T-helper 2 cell (primary cell): ENCODE results near the gene FOXQ1.
"Not testable (repeated sequence)": the region's sequence is repeated elsewhere in the genome, so short reads cannot be mapped to it uniquely, and the experiment has no call there.

ENCODE experiments used
- DNase-seq, 5 experiments: peaks; one replicate each; pipeline versions ENCODE4 v3.0.0 to v3.0.0-alpha.2; 2012 to 2022

Gene FOXQ1

DNA sequence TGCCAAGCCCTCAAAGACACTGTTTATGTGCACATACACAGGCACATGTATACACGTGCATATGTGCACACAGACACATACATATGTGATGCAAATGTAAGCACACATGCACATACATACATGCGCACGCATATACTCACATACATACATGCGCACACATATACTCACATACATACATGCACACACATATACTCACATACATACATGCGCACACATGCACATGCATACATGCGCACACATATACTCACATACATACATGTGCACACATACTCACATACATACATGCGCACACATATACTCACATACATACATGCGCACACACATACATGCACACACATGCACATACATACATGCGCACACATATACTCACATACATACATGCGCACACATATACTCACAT lies 20.5 kb upstream of the FOXQ1 start:
- DNase-seq: no peak

DNA sequence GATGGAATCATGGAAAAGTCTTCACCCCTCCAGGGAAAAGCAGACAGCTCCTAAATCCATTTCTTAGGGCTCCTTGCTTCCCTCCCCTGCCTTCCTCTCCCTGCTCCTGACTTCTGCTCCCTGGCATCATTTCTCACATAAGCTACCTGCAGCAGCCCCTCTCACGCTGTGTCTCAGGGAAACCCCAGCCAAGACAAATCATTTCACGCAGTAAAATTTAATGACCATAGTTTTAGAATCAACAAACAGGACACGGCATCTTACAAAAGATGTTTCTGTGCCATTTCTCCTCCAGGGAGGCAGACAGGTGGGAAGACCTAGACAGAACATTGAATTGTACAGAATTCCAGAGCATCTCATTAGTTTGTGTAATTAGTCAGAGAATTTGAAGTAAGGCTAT lies 16.5 kb upstream of the FOXQ1 start:
- DNase-seq: no peak

DNA sequence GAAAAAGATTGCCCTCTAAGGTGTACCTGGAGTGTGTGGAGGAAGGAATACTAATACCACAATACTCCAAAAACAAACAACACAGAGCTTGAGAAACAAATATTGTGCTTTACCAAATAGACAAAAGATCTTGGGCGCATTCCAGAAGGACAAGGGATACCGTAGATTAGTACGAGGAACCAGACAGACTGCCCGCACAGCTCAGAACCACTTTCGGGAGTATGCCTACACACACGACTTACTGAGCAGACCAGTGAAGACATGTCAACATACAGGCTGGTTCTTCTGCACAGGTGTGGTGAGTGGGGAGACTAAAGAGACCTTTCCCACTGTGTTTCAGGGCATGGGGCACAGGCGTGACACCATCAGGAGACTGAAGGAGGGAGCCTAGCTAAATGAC lies 15.8 kb upstream of the FOXQ1 start:
- DNase-seq: no peak

DNA sequence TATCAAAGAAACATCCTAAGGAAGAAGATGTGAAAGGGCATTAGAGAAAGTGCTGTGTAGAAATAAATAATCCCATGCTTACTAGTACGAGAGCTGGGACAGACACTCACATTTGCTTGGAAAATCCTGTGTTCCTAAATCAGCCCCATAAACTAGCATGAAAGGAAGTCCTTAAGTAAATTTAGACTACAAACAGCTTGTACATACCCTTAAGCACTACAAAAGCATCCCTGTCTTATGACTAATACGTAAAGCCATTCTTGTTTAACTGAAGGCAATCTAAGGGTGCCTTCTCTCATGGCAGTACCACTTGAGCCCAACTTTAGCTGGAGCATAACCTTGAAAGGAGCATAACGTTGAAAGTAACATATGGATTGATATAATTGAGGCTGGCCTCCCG lies 15.4 kb upstream of the FOXQ1 start:
- DNase-seq: no peak

DNA sequence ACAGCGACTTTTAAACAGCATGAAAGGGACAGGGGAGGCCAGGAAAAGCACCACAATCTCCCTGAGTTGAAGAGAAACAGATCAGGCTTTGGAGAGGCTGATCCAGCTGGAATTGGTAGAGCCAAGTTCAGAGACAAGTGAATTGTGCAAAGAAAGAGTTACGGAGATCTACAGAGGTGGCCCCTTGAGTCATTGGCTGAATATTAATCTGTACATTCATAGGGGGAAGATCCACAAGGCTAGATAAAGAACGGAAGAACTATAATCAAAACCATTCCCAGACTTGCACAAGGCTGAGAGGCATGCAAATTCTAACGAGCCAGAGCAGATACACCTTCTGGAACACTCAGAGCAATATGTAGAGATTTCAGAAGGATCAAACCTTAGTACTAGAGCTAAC lies 14.2 kb upstream of the FOXQ1 start:
- DNase-seq: no peak

DNA sequence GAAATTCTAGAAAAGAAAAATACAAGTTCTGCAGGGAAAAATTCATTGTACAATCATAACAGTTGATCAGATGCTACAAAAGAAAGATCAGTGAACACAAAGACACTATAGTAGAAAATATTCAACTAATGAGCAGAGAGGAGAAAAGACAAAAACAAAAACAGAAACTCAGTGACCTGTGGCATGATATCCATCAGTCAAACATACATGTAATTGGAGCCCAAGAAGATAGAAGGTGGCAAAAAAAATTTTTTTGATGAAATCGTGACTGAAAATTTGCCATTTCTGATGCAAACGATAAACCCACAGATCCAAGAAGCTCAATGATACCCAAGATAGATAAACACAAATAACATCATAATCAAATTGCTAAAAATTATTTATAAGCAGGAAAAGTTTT lies 13.1 kb upstream of the FOXQ1 start:
- DNase-seq: no peak

DNA sequence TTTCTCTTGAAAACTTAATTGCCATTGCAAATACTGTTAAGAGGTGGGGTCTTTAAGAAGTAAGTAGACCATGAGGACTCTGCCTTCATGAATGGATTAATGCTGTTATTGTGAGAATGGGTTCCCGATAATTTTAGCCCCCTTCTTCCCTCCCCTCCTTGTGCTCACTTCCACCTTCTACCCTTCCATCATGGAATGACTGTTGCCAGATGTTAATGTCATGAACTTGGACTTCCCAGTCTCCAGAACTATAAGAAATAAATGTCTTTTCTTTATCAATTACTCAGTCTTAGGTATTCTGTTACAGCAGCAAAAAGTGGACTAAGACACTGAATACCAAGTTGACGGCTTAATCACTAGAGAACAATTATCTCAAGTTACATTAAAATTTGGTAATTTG lies 5.8 kb upstream of the FOXQ1 start:
- DNase-seq: no peak

DNA sequence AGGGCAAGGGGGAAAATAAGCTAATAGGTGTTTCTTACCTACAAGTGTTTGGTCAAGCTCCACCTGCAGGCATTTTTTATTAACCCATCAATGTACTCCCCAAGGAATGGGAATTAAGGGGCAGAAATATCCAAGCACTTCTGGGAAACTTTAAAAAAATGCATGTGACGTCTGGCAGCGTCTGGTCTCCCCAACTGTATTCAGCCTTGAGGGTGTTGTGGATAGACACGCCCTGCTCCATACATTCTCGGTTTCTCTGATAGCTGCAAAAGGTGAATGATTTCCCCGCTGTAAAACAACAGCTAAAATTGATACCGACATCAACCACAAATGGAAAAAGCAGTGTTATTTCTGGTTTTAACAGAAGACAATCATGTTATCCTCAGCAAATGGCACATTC lies 2.5 kb upstream of the FOXQ1 start:
- DNase-seq: no peak

DNA sequence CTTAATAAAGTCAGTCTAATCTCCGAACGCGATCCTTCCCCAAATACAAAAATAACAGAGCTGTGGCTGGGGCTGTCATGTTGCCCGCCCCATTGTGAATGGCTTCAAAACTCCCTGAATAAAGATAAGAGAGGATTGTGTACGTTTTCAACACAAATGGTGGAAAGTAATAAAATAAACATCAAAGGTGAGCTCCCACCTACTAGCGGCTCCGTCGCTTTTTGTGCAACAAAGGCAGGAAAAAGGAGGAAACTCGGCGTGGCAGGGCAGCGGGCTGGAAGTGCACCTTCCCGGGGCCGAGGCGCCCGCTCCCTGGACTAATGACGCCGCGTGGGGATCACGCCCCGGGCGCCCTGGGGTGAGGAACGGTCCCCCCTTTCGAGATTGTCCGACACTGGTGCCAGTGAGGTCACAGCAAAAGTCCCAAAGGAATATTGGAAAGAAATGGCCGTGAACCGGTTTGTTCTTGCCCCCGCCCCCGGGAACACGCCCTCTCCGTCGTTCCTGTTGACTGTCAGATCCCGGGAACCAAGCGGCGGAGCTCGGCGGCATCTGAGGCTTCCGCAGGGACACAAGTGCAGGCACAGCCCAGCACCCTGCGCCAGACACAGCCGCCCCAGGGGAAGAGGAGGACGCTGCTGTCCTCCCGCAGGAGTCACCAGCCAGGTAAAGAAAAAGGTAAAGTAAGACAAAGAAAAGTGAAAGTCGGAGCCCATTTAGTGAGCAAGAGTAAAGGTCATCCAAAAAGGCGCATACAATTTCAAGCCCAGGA lies 1.1 kb upstream of the FOXQ1 start:
- DNase-seq: no peak

DNA sequence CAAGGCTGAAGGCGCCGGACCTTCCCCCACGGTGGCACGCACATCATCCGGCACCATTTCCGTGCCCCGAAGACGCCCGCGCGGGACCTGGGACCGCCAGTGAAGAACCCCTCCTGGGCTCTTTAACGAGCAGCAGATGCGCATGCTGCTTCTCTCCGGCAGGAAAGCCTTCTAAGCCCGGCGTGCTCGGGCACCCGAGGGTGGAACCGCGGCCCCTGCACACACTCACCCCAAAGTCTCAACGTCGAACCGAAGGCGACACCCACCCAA lies 240 bp downstream of the FOXQ1 start:
- peak in 1 of 5 experiments; percentile 5 for DNase-seq

DNA sequence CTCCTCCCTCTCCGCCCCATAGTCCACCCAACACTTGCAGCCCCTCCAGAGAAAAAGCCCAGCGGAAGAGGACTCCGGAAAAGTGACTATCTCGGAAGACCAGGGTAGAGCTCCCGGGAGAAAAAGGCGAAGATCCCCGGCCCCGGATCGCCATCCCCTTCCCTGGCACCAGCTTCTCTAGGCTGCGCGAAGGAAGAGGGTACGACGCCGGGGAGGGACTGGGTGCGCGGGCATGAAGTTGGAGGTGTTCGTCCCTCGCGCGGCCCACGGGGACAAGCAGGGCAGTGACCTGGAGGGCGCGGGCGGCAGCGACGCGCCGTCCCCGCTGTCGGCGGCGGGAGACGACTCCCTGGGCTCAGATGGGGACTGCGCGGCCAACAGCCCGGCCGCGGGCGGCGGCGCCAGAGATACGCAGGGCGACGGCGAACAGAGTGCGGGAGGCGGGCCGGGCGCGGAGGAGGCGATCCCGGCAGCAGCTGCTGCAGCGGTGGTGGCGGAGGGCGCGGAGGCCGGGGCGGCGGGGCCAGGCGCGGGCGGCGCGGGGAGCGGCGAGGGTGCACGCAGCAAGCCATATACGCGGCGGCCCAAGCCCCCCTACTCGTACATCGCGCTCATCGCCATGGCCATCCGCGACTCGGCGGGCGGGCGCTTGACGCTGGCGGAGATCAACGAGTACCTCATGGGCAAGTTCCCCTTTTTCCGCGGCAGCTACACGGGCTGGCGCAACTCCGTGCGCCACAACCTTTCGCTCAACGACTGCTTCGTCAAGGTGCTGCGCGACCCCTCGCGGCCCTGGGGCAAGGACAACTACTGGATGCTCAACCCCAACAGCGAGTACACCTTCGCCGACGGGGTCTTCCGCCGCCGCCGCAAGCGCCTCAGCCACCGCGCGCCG lies 822 bp downstream of the FOXQ1 start:
- peak in 1 of 5 experiments; percentile 37 for DNase-seq

DNA sequence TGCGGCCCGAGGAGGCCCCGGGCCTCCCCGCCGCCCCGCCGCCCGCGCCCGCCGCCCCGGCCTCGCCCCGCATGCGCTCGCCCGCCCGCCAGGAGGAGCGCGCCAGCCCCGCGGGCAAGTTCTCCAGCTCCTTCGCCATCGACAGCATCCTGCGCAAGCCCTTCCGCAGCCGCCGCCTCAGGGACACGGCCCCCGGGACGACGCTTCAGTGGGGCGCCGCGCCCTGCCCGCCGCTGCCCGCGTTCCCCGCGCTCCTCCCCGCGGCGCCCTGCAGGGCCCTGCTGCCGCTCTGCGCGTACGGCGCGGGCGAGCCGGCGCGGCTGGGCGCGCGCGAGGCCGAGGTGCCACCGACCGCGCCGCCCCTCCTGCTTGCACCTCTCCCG lies 1.5 kb downstream of the FOXQ1 start:
- peak in 1 of 5 experiments; percentile 45 for DNase-seq

DNA sequence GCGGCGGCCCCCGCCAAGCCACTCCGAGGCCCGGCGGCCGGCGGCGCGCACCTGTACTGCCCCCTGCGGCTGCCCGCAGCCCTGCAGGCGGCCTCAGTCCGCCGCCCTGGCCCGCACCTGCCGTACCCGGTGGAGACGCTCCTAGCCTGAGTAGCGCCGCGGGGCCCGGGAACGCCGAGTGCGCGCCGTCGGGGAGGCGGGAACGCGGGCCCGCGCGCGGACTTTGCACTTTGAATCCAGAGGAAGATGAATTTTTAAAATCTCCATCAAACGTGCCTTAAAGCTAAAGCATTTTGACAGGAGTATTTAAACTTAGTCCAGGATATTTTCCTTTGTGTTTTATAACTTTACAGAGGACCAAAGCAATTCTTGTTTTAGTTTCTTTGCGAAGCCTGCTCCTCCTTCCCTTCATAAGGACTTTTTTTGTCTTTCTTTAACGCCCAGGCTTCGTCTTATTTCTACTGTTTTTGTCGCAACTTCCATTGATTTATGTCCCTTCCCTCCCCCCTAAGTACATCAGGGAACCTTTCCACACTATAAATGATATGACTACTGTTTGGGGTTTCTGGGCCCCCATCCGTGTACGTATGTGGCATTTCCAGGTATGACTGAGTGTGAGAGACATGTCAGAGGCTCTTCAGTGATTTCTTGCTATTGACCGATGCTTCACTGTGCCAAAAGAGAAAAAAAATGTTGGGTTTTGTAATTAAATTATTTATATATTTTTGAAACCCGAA lies 2.0 kb downstream of the FOXQ1 start:
- DNase-seq: no peak

DNA sequence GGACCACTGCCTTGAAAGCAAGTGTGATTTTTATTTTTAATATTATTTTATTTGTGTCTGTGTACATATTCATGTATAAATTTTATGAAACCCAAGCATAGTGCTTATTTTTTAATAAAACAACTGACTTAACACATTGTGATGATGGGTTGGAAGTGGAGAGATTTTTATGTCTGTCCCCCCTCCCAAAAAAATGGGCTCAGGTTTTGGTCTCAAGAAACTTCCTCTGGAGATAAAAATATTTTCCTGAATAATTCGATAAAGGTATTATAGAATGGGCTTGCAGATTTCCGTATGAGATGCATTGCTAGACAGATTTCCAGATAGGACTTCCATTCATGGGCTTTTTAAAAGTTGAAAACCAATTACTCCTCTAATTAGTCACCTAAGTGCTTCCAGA lies 2.7 kb downstream of the FOXQ1 start:
- no peak for DNase-seq

DNA sequence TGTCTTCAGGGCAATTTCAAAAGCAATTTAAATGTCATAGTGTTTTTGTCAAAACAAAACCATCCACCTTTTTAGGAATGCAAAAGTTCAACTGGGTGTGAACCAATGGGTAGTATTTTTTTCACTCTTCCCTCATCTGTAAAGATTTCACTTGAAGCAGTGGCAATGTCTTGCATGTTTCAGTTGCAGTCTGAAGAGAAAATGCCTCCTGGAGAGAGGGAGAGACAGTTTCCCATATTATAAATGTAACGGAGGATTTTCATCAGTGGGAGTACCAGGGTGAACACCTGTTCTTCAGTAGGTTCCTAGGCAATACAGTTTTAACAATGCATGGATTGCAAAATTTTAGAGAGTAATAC lies 3.3 kb downstream of the FOXQ1 start:
- DNase-seq: no peak

DNA sequence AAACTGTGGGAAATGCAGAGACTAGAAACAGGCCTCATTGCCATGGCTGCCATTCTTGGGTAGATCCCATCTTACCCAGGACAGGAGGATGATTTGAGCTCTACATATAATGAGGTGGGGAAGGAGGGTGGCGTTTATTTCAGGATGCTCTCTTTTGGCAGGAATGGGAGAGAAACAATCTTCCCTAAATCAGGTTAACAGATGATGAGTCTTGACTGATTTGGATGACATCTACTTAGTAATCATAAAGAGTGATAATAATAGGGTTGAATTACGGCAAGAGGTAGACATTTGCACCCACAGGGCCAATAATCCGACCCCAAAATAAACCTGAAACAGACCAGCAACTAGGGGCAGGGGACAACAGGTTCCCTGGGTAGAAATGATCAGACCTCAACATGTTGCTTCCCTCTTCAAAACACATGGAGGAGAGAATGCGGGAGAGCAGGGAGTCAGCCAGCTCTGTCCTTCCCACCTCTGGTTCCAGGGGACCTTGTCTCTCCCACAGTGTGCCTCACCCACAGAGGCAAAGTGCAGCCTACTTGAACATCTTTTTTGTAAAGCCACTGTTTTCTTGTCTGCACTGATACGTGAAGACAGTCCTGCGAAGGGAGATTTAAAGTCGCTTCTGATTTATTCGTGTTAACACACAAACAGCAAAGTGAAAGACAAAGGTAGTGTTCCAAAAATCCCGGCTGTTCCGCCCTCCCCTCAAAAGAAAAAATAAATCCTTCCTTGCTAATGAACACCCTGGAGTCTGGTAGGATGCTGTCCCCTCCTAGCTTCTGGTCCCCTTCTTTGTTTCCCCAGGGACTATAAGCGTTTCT lies 3.9 kb downstream of the FOXQ1 start:
- no peak for DNase-seq

DNA sequence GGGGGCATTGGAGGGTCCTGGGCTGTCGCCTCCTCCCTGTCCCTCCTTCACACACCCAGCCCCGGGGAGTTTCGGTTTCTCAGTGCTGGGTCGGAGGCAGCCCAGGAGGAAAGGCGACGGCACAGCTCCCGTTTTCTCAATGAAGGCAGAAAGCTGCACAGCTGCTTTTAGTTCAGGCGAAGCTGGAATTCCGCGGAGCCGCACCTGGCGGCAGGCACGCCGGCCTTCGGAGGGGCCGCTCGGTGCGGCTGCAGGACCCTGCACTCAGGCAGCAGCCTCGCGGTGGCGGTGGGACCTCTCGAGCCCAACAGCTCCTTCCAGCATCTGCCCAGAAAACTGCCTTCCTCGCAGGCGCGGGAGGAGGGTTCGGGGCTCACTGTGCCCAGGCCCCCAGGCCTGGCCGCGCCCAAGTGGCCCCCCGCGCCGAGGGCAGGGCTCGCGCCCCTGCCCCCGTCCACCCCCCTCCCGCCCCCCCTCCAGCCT lies 4.6 kb downstream of the FOXQ1 start:
- DNase-seq: no peak

DNA sequence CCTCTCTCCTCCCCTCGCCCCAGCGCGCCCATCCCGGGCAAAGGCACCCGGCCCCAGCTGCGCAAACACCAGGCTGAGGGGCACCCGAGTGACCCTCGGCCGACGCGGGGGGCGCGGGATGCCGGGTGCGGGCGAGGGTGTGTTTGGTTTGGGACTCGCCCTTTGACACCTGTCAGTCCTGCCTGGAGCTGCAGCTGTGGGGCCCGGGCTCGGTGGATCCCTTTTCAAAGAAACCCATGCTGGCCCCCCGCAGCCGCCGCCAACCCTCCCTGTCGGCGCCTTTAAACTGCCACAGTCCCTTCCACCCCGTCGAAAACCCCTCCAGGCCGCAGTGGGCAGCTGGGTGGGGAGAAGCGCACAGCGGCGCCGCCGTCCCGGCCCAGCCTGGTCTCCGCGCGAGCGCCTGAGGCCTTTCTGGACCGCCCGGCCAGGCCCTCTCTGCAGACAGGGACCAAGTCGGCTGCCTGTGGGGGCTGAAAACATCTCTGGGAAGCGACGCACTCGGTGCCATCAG lies 5.5 kb downstream of the FOXQ1 start:
- no peak for DNase-seq

DNA sequence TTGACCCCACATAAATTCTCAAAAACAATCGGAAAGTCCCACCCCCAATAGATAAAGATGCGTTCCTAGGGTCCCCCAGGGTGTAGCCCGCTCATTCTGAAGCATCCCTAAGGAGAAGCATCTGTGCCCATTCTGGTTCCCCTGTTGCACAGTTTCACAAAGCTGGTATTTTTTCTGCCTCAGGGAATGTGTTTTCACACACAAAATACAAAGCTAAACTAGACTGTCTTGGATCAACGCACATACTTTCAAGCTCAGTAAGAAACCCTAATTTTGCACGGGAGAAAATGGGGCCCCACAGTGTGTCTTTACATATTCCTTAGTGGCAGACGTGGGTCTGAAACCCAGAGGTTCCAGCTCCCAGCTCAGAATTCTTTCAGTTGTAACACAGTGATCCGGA lies 6.1 kb downstream of the FOXQ1 start:
- no peak for DNase-seq

DNA sequence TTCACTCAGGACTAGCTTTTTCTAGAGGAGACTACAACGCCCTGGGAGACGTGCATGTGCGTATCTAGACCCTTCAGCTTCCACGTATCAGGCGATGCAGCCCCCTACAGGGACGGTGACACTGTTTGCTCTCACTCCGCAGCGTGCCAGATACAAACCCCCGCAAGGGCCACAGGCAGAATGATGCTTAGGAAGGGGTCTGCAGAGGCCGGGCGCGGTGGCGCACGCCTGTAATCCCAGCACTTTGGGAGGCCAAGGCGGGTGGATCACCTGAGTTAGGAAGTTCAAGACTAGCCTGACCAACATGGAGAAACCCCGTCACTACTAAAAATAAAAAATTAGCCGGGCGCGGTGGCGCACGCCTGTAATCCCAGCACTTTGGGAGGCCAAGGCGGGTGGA lies 6.7 kb downstream of the FOXQ1 start:
- DNase-seq: not testable (repeated sequence)

DNA sequence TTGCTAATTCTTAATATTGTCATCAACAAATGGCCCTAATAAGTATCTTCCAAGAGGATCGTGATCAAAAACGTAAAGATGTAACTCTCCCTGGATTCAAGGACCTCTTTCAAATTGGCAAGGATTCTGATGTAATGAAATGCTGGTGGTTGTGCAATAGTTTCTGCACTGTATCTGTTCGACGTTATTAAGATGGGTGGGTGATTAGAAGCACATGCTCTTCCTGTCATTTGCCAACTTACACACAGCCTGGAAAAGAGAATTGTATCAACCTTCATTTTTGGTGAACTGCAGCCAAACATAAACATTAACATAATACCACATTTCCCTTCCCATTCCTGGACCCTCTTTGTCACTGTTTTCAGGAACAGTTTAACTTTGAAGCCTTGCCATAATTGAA lies 9.8 kb downstream of the FOXQ1 start:
- no peak for DNase-seq

DNA sequence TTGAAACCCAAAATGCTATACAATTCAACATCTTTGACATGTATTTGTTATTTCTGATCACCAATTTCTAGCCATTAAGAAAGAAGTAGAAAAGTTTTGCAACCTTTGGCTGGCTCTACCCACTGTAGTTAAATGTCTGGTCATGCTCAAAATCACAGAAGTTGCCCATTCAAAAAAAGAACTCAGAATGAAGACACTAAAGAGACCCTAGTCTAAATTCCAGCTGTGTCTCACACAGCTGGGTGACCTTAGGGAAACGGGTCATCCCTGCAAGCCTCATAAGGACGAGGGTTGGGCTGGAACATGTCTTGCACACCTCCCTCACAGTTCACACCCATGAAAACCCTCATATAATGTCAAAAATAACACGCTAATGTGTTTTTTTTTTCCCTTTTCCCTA lies 10.3 kb downstream of the FOXQ1 start:
- DNase-seq: no peak
